GM21367 (cell line): ENCODE data around the gene TBC1D5.

Experiments used
- ATAC-seq: cut with Tn5 transposase; IDR thresholded peaks from one replicate; pipeline ENCODE4 v1.9.1; 2021; ENCODE audit not compliant: unreplicated experiment

TBC1D5 gene

DNA sequence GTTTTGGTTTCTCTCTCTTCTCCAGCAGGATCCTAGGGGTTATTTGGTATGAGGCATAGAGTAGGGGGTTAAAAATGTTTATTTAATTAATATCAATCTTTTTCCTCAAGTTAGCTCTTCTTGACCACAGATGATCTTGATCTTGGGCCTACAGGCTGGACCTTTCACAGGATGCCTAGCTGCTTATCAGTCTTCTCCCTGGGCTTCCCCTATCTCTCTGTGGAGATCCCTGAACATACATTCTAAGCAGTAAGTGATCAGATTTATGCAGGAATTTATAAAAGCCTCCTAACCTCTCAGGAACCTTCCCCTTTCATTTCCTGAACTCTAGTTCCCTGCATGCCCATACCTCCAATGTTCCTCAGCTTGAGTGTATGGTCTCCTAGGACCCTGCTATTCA is 428.3 kb downstream of the TBC1D5 start:
- no peak for ATAC-seq

DNA sequence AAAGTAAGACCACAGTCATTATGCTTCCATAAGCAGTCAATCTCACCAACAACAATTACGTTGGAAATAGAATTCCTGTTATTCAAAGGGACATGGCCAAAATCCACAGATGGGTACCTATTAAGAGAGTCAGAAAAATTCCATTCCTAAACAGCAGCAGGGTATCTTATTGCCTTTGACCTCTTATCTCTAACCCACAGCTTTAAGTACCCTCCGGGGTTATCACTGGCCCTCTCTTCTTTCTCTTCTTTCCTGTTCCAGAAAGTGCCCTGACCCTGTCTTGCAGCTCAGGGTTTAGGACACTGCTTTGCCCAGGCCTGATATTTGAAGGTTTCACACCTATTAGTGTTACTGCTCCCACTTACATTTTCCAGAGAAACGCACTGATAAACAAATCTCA is 428.7 kb downstream of the TBC1D5 start:
- ATAC-seq, result no peak

DNA sequence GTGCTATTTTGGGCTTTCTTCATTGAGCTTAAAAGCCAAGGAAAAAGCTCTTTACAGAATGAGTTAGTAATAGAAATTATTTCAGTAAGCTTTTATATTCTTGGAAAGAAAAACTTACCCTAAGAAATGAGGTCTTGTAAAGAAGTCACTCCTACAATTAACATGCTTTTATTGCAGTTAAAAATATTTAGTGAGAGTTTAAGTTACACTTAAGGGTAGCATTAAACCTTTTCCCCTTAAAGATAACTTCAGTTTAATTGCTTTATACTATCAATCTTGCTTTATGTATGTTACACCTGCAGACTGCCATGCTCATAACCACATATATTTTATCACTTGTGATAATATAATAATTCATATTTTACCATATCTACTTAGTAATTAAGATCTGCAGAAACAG is 431.4 kb downstream of the TBC1D5 start:
- ATAC-seq, result no peak

DNA sequence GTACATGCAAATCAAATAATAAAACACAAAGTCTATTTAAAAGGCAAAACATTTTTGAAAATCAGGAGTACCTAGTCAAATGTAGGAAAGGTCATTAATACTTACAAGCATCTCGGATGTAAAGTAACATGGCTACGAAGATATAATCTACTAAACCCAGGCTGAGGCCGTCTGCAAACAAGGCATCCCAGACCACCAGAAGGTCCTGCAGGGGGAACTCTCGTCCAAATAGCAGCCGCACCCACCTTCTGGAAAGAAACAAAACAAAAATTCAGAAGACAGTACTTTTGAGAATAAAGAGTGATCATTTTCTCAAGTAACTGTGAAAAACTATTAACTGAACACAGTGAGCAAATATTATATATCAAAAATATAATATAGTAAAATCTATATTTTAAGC is 434.5 kb downstream of the TBC1D5 start:
- no peak for ATAC-seq

DNA sequence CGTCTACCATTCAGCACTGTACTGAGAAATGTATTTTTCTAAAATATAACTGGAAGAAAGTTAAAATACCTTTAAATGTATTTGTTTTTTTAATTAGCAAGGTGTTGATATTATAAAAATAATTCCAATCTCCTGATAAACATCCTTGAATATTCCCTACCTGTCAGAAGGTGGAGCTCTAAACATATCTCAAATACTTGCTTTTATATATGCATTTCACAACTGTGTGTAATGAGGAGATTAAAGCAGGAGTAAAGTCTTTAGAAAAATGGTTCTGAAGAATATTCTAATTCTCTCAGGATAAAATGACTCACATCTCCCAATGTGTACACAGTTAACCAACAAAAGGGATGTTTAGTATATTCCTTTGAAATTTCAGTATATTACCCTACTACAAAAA is 434.9 kb downstream of the TBC1D5 start:
- no peak for ATAC-seq

DNA sequence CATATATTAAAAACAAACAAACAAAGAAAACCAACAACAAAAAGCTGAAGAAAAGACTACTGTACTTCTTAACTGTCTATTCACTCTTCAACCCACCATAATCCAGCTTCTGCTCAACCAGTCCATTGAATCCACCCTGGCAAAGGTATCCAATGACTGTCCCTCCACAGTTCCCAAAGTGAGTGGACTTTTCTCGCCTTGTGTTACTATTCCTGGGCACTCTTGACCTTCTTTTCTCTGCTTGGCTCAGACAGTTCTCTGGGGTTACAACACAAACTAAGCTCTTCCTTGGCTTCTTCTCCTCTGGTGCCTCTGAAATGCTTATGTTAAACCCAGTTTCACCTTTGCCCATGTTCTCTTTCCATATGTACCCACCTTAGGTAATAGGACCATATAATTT is 437.5 kb downstream of the TBC1D5 start:
- no peak for ATAC-seq

DNA sequence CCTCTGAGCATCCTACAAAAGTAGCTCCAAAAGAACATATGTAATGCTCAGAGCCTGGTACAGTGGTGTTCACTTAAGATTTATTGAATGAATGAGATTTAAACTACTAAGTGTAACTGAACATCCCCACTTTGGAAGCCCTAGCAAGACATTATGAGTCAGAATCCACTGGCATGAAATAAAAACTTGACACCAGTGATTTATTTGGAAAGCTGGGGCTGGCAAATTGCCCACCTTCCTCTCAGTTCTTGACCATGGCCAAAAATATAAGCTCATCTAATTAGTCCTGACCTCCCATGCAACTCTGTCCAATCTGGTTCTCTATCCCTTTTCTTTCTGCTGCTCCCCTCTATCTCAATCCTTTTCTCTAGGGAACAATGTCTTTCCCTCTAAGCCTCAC is 439.7 kb downstream of the TBC1D5 start:
- no peak for ATAC-seq

DNA sequence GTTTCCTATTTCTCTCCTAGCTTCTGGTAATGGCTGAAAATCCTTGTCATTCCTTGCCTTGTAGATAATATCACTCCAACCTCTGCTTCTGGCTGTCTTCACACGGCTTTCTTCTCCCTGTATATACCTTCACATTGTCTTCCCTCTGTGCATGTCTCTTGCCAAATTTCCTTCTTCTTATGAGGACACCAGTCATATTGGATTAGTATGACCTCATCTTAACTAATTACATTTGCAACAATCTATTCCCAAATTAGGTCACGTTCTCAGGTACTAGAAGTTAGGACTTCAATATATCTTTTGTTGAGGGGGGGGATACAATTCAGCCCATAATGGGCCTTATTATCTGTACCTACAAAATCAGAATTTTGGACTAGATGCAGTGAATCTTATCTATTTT is 440.3 kb downstream of the TBC1D5 start:
- ATAC-seq, result no peak

DNA sequence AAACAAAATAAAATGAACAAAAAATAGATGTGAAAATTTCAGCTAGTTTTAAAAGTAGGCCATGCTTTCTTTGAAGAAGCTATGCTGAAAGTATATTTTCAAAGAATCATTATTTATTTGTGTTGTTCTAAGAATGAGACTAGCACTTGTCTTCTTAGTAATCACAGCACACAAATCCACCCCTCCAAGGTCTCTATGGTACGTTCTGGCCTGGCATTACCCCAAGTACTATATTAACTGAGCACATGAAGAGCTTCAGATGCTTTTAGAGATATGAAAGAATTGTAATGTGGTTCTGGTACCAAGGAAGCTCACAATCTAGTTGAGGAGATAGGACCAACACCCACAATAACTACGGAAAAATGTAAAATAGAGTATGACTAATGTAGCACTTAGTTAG is 441.2 kb downstream of the TBC1D5 start:
- no peak for ATAC-seq

DNA sequence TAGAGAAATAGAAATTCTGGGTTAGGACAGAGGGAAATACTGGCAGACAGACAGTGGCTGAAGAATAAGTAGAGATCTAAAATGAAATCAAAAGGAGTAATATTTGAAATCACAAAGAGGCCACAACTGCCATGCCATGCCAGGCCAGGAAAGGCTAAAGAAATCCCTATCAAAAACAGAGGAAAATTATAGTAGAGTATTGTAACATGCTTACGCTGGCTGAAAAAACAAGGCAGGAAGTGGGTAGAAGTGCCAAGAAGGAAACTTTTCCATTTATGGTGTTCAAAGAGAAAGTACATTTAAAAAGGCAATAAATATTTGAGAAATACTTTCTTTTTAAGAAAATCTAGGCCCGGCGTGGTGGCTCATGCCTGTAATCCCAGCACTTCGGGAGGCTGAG is 442.0 kb downstream of the TBC1D5 start:
- no peak for ATAC-seq

DNA sequence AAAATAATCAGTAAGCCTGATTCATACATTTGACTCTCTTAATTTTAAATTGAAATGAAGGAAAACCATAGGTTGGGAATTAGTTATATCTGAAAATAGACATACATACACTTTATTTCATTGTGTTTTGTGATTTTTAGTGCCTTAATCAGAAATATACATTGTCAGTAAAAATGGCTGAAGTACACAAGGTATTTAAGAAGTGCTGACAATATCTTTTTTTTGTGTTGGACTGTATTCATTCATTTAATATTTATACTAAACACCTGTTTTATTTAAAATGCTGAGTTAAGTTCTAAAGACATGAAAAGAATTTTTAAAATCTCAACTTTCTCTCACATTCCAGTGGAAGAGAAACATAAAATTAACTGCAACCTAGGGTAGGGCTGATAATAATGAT is 444.4 kb downstream of the TBC1D5 start:
- no peak for ATAC-seq

DNA sequence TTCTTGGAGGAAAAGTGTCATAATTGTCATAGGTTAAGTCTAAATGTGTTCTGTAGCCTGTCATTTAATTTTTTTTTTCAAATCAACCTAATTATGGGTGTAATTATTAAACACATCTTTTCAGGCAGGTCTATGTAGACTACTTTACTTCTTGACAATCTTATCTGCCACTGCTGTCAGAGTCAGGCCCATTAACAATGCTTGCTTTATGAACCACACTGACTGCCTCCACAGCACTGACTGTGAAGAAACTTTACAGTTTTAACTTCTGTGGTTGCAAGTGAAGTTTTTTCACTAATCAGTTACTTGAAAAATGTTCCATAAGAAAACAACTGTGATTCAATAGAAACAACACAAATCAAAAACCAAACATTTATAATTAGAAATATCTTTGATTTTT is 449.9 kb downstream of the TBC1D5 start:
- no peak for ATAC-seq

DNA sequence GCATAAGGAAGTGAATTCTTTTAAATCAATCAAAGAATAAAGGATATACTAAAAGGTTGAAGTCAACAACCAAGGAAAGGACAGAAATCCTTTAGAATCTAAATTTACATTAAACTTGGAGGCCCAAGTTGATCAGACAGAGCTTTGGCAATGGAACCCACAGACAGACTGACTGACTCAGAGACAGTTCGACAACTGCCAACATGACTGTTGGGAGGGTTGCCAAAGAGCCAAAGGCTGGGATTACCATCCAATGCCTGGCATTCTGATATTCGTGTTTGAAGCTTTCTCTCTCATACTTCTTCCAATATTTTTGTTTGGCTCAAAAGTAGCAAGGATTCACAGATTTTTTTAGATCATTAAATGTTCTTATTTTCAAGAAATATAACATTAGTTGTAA is 451.5 kb downstream of the TBC1D5 start:
- no peak for ATAC-seq

DNA sequence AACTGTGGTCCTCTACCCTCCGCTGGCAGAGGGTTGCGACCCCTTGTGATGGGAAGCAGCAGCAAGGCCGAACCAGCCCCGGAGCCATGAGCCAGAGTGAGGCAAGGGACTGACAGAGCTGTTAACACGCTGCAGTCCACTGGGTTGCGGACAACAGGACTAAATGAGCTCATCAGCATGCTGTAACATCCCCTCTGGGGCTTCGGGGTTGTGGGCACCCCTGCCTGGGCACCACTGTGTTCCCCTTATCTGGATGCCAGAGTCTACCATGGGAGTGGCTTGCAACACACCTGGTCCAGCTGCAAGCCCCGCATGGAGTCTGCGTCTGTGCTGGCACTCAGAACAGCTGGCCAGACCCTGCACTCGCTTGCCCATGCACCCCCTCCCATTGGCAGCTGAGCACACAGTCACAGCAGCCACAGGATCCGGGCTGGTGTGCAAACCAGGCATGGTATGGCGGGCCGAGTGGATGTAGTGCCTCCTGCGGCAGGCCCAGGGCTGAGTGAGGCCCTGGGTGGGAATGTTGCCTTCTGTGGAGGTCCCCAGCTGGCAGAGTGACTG is 453.5 kb downstream of the TBC1D5 start:
- ATAC-seq, result no peak

DNA sequence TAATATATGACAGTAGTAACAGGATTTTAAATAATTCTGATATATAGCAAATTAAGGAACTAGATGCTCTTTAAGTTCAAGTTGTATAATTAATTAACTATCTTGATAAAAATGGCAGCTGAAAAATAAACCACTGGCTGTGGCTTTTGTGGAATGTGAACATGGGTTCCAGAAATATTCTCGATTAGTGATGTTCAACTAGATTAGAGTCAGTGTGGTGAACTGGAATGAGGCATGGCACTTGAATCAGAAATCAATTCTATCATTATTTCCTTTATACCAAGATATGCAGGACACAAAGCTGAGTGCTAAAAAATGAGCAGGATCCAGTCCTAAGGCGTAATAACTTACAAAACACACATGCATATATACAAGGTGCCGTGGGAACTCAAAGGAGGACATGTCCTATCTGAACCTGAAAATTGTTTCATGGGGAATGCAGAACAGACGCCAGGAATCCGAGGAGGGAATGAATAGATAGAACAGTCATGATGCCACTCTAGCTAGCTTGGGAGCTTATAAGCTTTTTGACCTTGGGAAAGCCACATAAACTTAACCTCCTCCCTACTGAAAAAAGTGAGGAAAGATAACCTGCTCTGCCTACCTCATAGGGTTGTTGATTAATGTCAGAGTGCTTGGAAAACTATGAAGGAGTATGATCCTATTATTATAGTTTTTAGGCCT is 455.3 kb downstream of the TBC1D5 start:
- no peak for ATAC-seq

DNA sequence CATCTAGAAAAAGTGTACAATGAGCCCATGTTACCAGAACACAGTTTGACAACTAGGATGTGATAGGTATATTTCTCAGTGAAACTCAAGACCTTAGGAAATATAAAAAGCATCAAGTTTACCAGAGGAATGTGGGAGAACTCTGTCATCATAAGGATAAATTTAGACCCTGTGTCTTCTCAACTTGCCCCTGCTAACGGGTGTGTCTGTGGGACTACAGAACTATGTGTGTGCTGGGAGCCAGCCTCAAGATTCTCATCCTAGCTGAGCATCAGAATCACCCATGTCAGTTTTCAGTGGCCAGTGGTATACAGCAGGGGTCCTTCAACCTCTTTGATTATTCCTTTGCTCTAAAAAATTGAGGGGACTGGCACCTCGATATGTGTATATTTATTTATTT is 464.4 kb downstream of the TBC1D5 start:
- ATAC-seq, result no peak

DNA sequence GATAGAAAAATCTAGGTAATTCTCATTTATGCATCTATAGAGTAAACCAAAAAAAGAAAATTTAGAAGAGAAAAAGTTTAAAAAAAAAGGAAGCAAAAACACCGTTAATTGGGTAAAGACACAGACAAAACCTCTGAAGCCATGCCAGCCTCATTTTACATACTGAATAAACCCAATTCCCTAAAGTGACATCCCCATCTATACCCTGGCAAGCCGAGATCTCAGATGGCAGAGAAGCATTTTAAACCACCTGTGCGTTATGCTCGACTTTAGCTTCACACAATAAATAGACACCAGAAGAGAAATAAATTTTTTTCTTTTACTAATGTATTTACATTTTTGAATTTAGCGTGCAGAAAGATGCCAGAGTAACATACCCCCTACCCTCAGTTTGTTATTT is 475.6 kb downstream of the TBC1D5 start:
- ATAC-seq, result no peak

DNA sequence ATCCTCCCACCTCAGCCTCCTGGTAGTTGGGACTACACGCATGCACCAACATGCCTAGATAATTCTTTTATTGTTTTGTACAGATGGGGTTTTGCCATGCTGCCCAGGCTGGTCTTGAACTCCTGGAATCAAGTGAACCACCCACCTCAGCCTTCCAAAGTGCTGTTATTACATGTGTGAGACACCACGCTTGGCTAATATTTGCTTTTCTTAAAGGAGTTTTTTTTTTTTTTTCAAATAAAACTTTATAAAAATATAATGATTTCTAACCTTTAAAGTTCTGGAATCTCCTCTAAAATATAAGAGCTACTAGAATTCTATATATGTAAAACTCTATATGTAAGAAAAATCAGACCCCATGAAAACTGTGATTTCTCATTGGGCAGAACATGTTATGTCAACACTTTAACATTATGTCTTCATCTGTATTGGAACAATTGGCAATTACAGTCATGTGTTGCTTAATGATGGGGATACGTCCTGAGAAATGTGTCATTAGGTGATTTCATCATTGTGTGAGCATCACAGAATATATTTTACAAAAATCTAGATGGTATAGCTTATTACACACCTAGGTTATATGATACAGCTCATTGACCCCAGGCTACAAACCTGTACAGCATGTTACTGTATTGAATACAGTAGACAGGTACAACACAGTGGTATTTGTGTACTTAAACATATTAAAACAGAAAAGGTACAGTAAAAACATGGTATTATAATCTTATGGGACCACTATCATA is 480.6 kb downstream of the TBC1D5 start:
- no peak for ATAC-seq

DNA sequence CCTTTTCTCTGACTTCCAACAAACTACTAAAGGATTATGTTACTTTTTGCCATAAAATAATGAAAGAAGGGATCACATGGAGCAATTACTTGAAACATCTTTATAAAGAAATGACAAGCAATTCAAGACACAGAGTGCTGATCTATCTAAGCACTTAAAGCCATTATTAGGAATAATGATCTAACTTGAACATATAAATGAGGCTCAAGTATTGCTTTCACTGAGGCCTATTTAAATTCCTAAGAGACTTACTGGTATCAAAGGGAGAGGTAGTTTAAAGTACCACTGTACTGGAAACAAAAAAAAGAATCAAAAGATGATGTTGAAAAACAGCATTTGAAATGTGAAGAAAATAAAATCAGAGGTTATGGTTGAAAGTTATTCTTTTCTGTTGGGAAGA is 482.2 kb downstream of the TBC1D5 start:
- ATAC-seq, result no peak

DNA sequence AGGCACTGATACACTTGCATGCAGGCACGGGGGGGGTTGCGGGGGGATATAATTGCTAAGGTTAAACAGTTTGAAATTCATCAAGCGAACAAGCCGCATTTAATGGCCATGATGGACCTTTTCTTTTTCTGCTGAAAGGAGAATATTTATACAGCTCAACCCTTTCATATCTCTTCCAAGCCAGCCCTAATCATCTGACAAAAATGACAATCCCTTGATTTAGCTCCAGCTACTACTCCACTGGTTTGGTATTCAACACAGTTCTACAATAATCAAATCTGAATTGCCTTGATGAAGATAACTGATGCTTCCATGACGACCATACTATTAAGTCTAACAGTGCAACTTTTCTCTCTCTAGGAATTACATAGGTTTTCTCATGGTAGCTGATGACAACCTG is 482.7 kb downstream of the TBC1D5 start:
- no peak for ATAC-seq

DNA sequence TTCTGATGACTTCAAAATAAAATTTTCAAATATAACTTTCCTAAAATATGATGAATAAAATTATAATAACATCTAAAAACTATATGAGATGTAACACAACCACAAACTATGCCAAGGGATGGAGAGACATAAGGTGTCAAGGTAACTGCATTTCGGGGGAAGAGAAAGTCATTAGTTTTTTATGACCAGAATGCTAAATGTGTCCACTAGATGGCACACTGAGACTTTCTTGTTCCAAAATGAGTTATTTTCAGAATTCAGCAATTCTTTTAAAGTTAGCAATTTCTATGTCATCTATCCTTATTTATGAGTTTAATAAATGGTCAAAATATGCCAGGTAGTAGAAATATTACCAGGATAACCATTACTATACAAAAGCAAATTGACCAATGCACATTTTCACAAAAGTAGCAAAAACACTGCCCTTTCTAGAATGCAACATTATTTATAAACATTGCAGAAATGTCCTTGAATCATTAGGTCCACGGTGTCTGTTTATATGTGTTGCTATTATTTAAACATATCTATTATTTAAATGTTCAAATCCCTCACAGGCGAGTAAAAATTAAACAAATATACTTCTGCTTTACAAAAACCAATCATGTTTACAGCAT is 483.5 kb downstream of the TBC1D5 start:
- ATAC-seq, result no peak

DNA sequence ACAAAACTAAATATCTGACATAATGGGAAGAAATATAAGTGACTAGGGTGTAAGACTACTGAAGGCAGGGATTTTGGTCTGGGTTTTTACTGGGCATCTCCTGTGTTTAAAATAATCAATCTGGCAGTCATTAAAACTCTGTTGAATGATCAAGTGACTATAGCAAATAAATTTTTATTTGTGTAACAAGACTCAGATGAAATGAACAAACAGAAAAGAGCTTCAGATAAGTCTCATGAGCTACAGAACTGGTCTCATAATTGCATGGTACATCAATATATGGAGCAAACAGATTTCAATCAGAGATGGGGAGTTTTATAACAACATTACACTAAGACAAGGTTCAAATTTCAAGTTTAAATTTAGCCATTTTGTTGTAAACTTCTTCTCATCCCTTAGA is 485.2 kb downstream of the TBC1D5 start:
- ATAC-seq, result no peak
